GM12878 (cell line): Measurements from ENCODE around the gene JADE1. TPM values are rescaled to one million over a fixed set of nuclear protein-coding genes. Genes with fewer than 3 reads are reported as not detected.

Source experiments
- ATAC-seq: fragments of 200-7000 bp; cut with Tn5 transposase; 3 replicates; pipeline ENCODE4 v1.9.1; 2020; ENCODE audit warnings: mild to moderate bottlenecking, moderate library complexity
- BruUV-seq: library from RNA; stranded (reverse); fragments of 400-500 nt; replicated peaks from 2 replicates; lab custom pipeline; 2021; lab: Mats Ljungman, UMichigan
- CTCF ChIA-PET: fragments of 300-600 bp; sonication (Branson Sonifier 250); formaldehyde crosslinking; extraction: SDS; loops from one replicate; lab custom pipeline; 2021; ENCODE audit warnings: inconsistent platforms; lab: Yijun Ruan, JAX
- POLR2A ChIA-PET: fragments of 350-600 bp; formaldehyde crosslinking; extraction: SDS; loops from one replicate; lab custom pipeline; 2021; ENCODE audit warnings: inconsistent platforms; lab: Charles Lee
- RAD21 ChIA-PET: fragments of 300-600 bp; sonication (Branson Sonifier 250); formaldehyde crosslinking; loops from one replicate; lab custom pipeline; 2023; ENCODE audit warnings: antibody characterized with exemption; ENCODE audit not compliant: unreplicated experiment; lab: Charles Lee
- SMC1A ChIA-PET: fragments of 300-600 bp; sonication (Branson Sonifier 250); formaldehyde crosslinking; loops from one replicate; lab custom pipeline; 2023; ENCODE audit not compliant: unreplicated experiment, uncharacterized antibody; lab: Charles Lee
- DNase-seq: peaks from one replicate; pipeline ENCODE4 v3.0.0-alpha.2; 2011; ENCODE audit warnings: low read depth, low spot score
- FAIRE-seq: peaks from 3 replicates; lab custom pipeline; 2011; peaks lifted over from hg19 to GRCh38; lab: Jason Lieb, UNC
- H2AFZ ChIP-seq: 2 replicates; pipeline ENCODE4 v1.6.0; 2011; ENCODE audit warnings: low read depth, low read length, control low read depth; ENCODE audit not compliant: control insufficient read depth
- H3K27ac ChIP-seq: 2 replicates; pipeline ENCODE4 v1.5.1; 2011; ENCODE audit warnings: control low read depth; ENCODE audit not compliant: control insufficient read depth, insufficient read depth
- H3K27me3 ChIP-seq, 2 experiments: replicated peaks in 1 of 2; 2 replicates each; pipeline versions ENCODE4 v1.6.0 to v1.6.1; 2011; ENCODE audit warnings: low read length in 1 of 2; ENCODE audit not compliant: control insufficient read depth in 2 of 2, insufficient read depth in 2 of 2
- H3K36me3 ChIP-seq, 2 experiments: 2 replicates each; pipeline ENCODE4 v1.5.1; 2011; ENCODE audit warnings: low read length in 1 of 2; ENCODE audit not compliant: control insufficient read depth in 2 of 2, insufficient read depth in 2 of 2
- H3K4me1 ChIP-seq: 2 replicates; pipeline ENCODE4 v1.6.1; 2011; ENCODE audit warnings: mild to moderate bottlenecking, low read length, moderate library complexity, mixed read lengths; ENCODE audit not compliant: control insufficient read depth, insufficient read depth
- H3K4me2 ChIP-seq: 2 replicates; pipeline ENCODE4 v1.6.0; 2011; ENCODE audit warnings: control low read depth; ENCODE audit not compliant: control insufficient read depth, insufficient read depth
- H3K4me3 ChIP-seq: fragments of 200-600 bp; sonication (generic); 2 replicates; pipeline ENCODE4 v1.5.1; 2016
- H3K79me2 ChIP-seq: 2 replicates; pipeline ENCODE4 v1.6.0; 2011; ENCODE audit warnings: low read length; ENCODE audit not compliant: control insufficient read depth, insufficient read depth
- H3K9ac ChIP-seq: 2 replicates; pipeline ENCODE4 v1.8.0; 2011; ENCODE audit warnings: low read length, control low read depth, mixed read lengths; ENCODE audit not compliant: control insufficient read depth, insufficient read depth
- H3K9me3 ChIP-seq: replicated peaks from 3 replicates; pipeline ENCODE4 v1.5.1; 2011; ENCODE audit warnings: mild to moderate bottlenecking, low read length; ENCODE audit not compliant: control insufficient read depth, insufficient read depth
- H4K20me1 ChIP-seq: 2 replicates; pipeline ENCODE4 v1.6.0; 2011; ENCODE audit not compliant: control insufficient read depth, insufficient read depth
- BRCA1 ChIP-seq: IDR thresholded peaks from 2 replicates; pipeline ENCODE4 v1.6.1; 2011; ENCODE audit warnings: low read depth, low read length, improper control_type of control experiment
- FOXK2 ChIP-seq: fragments of 450-650 bp; IDR thresholded peaks from 2 replicates; pipeline ENCODE4 v1.6.1; 2017; ENCODE audit warnings: mild to moderate bottlenecking, moderate library complexity
- FOXM1 ChIP-seq: IDR thresholded peaks from 2 replicates; pipeline ENCODE4 v1.6.1; 2012; ENCODE audit warnings: low read depth, mild to moderate bottlenecking, inconsistent platforms, low read length, moderate library complexity
- KLF5 ChIP-seq: fragments of 450-650 bp; IDR thresholded peaks from 2 replicates; pipeline ENCODE4 v1.6.1; 2014; ENCODE audit warnings: mild to moderate bottlenecking; ENCODE audit not compliant: partially characterized antibody
- MTA3 ChIP-seq: IDR thresholded peaks from 2 replicates; pipeline ENCODE4 v1.6.1; 2012; ENCODE audit warnings: low read length, inconsistent platforms, borderline replicate concordance
- NR2C2 ChIP-seq: IDR thresholded peaks from 2 replicates; pipeline ENCODE4 v1.6.1; 2011; ENCODE audit warnings: borderline replicate concordance, low read depth; ENCODE audit not compliant: control insufficient read depth, insufficient read length
- PBX3 ChIP-seq: IDR thresholded peaks from 2 replicates; pipeline ENCODE4 v1.6.1; 2011; ENCODE audit warnings: mild to moderate bottlenecking, low read depth, low read length, moderate library complexity; ENCODE audit not compliant: insufficient replicate concordance
- PKNOX1 ChIP-seq: fragments of 450-650 bp; IDR thresholded peaks from 2 replicates; pipeline ENCODE4 v1.6.1; 2016; ENCODE audit warnings: mild to moderate bottlenecking
- RELB ChIP-seq: fragments of 450-650 bp; IDR thresholded peaks from 2 replicates; pipeline ENCODE4 v1.6.1; 2017; ENCODE audit warnings: low read depth, mild to moderate bottlenecking, moderate library complexity
- TARDBP ChIP-seq: IDR thresholded peaks from 2 replicates; pipeline ENCODE4 v1.6.1; 2016; ENCODE audit warnings: borderline replicate concordance
- ZBED1 ChIP-seq: IDR thresholded peaks from 2 replicates; pipeline ENCODE4 v1.6.1; 2016; ENCODE audit warnings: borderline replicate concordance
- WGBS: methylation state at CpG from one replicate; pipeline ENCODE4 v1.1.6; 2016; ENCODE audit warnings: low lambda C conversion rate; ENCODE audit not compliant: insufficient replicate concordance, insufficient coverage; ENCODE audit errors: missing lambda C conversion rate; 5-methylcytosine and 5-hydroxymethylcytosine counted together
- in situ Hi-C: fragments of 300-500 bp; cut with MboI; formaldehyde crosslinking; loops from 9 replicates; pipeline ENCODE4 v1.14.3; 2018; ENCODE audit warnings: mixed read lengths
- intact Hi-C: fragments of 100-400 bp; cut with micrococcal nuclease; formaldehyde crosslinking; loops from one replicate; pipeline ENCODE4 v1.14.2; 2022; ENCODE audit not compliant: unreplicated experiment
- polyA plus RNA-seq, 11 experiments: library from polyadenylated mRNA; depleted of rRNA in 4 of 11; unstranded in 6 of 11; stranded (reverse) in 5 of 11; fragments of >200 nt; fragmentation: Nextera tagmentation in 4 of 11; fragmentation: Illumina TruSeq in 1 of 11; extraction: Ambion mirVana in 4 of 11; extraction: Trizol in 1 of 11; gene quantifications; 1 replicate in 1 of 11; 2 replicates in 10 of 11; pipeline versions ENCODE4 v1.2.1 to v1.2.3, GENCODE V29; 2011 to 2016; ENCODE audit warnings: inconsistent platforms in 2 of 11, missing spikeins in 2 of 11, low read depth in 1 of 11
- total RNA-seq, 4 experiments: library from RNA; depleted of rRNA in 3 of 4; stranded (reverse); fragments of >200 nt in 3 of 4; fragmentation: Illumina TruSeq in 1 of 4; extraction: Trizol in 1 of 4; gene quantifications; 2 replicates each; pipeline versions ENCODE4 v1.2.1 to v1.2.3, GENCODE V29; 2013 to 2021

Gene JADE1
- total and polyA plus RNA-seq, 10 of the 15 experiments (the other 5 are each of a cell fraction or from before 2014, with no cell fraction given): 5.9 to 27.2 (median 15.8) TPM

GRCh38 chr4:128853741-128854140, 44.2 kb downstream of the JADE1 start:
- no peak for FAIRE-seq
- intact Hi-C loops: no loop called here
- POLR2A ChIA-PET: interaction anchor here (0.6 to 1.4 kb wide), 2 partner anchors 35 to 793 kb away, joined by 3 read pairs; no protein-coding TSS in a partner anchor

More at GRCh38 chr4:128853741-128854140, 44.2 kb downstream of the JADE1 start:
- Histone ChIP-seq H3K9ac (no peak overlapping the region), H3K4me2 (no peak overlapping the region), H3K4me1 (no peaks in the 10 kb centered on the region), H3K27ac (no peak overlapping the region; the same call in 1 of the 2 replicates), H4K20me1 (no peaks in the 10 kb centered on the region), H3K4me3 (no peak overlapping the region)
- ChIA-PET SMC1A (interaction anchor here (0.6 to 3.0 kb wide), 4 partner anchors 9 to 40 kb away, joined by 3 to 10 read pairs (median 4); no protein-coding TSS in a partner anchor), CTCF (interaction anchor here (1.2 to 2.2 kb wide), 3 partner anchors 12 to 41 kb away, joined by 3 to 5 read pairs (median 4); no protein-coding TSS in a partner anchor)
- in situ Hi-C loops: no loop called here
- DNase-seq (no peak), ATAC-seq (no peak)
- no TSS peak for BruUV-seq
- TF ChIP-seq KLF5 (no peak), PKNOX1 (no peak), ZBED1 (no peak), TARDBP (no peak), BRCA1 (no peak), NR2C2 (no peak), FOXK2 (no peak), FOXM1 (no peak), PBX3 (no peak), RELB (no peak), MTA3 (no peak)
- TF ChIP-seq, all 136 proteins: peak for 0
- Histone ChIP-seq H3K79me2 (no peaks in the 10 kb centered on the region; the same call in 1 of the 2 replicates), H3K27me3 (no peaks in the 10 kb centered on the region), H3K36me3 (peaks cover 35 to 49% of the 10 kb centered on the region in 2 experiments), H3K9me3 (no peaks in the 10 kb centered on the region), H2AFZ (no peak overlapping the region)
- 98% methylated on average over 5 of the region's 5 CpGs for WGBS
- RAD21 ChIA-PET: interaction anchor here (0.8 to 1.5 kb wide), 2 partner anchors 20 to 21 kb away, joined by 3 to 4 read pairs; no protein-coding TSS in a partner anchor
